H1 (cell line): Measurements from ENCODE around the gene CPSF4. TPM values are rescaled to one million over a fixed set of nuclear protein-coding genes. Genes with fewer than 3 reads are reported as not detected.

ENCODE experiments used
- ATF2 ChIP-seq: IDR thresholded peaks from 2 replicates; pipeline ENCODE4 v1.6.1; 2012; ENCODE audit warnings: low read length, inconsistent platforms
- E2F6 ChIP-seq: IDR thresholded peaks from 2 replicates; pipeline ENCODE4 v1.6.1; 2012; ENCODE audit warnings: inconsistent platforms
- GTF2F1 ChIP-seq: IDR thresholded peaks from 2 replicates; pipeline ENCODE4 v1.6.1; 2012; ENCODE audit warnings: low read depth, low read length, improper control_type of control experiment, borderline replicate concordance
- KDM1A ChIP-seq: fragments of 200-600, 300-600 bp; sonication (generic); IDR thresholded peaks from 2 replicates; pipeline ENCODE4 v1.7.1; 2016; ENCODE audit warnings: mild to moderate bottlenecking, low read length, borderline replicate concordance
- RBBP5 ChIP-seq: IDR thresholded peaks from 2 replicates; pipeline ENCODE4 v1.7.1; 2012; ENCODE audit warnings: low read depth, mild to moderate bottlenecking, inconsistent platforms, low read length, moderate library complexity, borderline replicate concordance
- RXRA ChIP-seq: IDR thresholded peaks from 2 replicates; pipeline ENCODE4 v1.6.1; 2011; ENCODE audit warnings: low read depth, mild to moderate bottlenecking, low read length, moderate library complexity; ENCODE audit not compliant: insufficient read depth
- TCF12 ChIP-seq: IDR thresholded peaks from 2 replicates; pipeline ENCODE4 v1.6.1; 2011; ENCODE audit warnings: low read depth, mild to moderate bottlenecking, low read length
- polyA plus RNA-seq, 7 experiments: library from polyadenylated mRNA; depleted of rRNA in 3 of 7; stranded (reverse) in 5 of 7; unstranded in 2 of 7; fragments of >200 nt in 5 of 7; fragments of 200-250 nt in 2 of 7; gene quantifications; 1 replicate in 5 of 7; 2 replicates in 1 of 7; 4 replicates in 1 of 7; pipeline versions ENCODE4 v1.2.1 to v1.2.3, GENCODE V29; 2011 to 2013; ENCODE audit warnings: missing spikeins in 2 of 7, mixed read lengths in 2 of 7
- total RNA-seq: library from RNA; stranded (reverse); fragmentation: NEBNext Ultra II Directional; extraction: Animal tissue kit (Norgen Biotek cat#: 25700); gene quantifications from 2 replicates; pipeline ENCODE4 v1.2.1, GENCODE V29; 2021

Gene CPSF4
- total and polyA plus RNA-seq, 2 of the 8 experiments (the other 6 are each of a cell fraction or from before 2014, with no cell fraction given) = 77.5 to 103 TPM

GRCh38 chr7:99438573-99439480 is at the start of gene CPSF4, which contains the start of gene PTCD1 (continued):
- TF ChIP-seq E2F6 = peak; percentile 56
- TF ChIP-seq GTF2F1 = peak; percentile 70; the same call in 1 of the 2 replicates
- TF ChIP-seq TCF12 = no peak
- peak; percentile 82; the same call in 1 of the 2 replicates for TF ChIP-seq RBBP5
- no peak for TF ChIP-seq RXRA
- TF ChIP-seq ATF2 = no peak
- no peak for TF ChIP-seq KDM1A
